Subcutaneous abdominal adipose tissue (tissue), 5 donors: Measurements from ENCODE around the gene ASIP.

ENCODE experiments used
- H3K27ac ChIP-seq: one replicate; pipeline ENCODE4 v1.7.0; 2013; ENCODE audit warnings: low read depth, mild to moderate bottlenecking, inconsistent platforms, low read length, moderate library complexity
- H3K27me3 ChIP-seq, 5 donors: one replicate each; pipeline ENCODE4 v1.7.0; 2013; ENCODE audit warnings: low read length in 5 of 5, inconsistent platforms in 1 of 5; ENCODE audit not compliant: control insufficient read depth in 5 of 5, insufficient read depth in 4 of 5
- H3K36me3 ChIP-seq, 5 donors: one replicate each; pipeline ENCODE4 v1.7.0; 2013; ENCODE audit warnings: low read length in 5 of 5; ENCODE audit not compliant: control insufficient read depth in 5 of 5, insufficient read depth in 5 of 5
- H3K4me1 ChIP-seq, 5 donors: one replicate each; pipeline ENCODE4 v1.7.0; 2013; ENCODE audit warnings: low read length in 5 of 5, mild to moderate bottlenecking in 3 of 5, moderate library complexity in 1 of 5; ENCODE audit not compliant: control insufficient read depth in 5 of 5, insufficient read depth in 5 of 5
- H3K4me3 ChIP-seq, 5 donors: one replicate each; pipeline ENCODE4 v1.7.0; 2013; ENCODE audit warnings: low read length in 5 of 5, low read depth in 1 of 5
- H3K9ac ChIP-seq, 5 donors: one replicate each; pipeline ENCODE4 v1.7.0; 2013; ENCODE audit warnings: low read length in 5 of 5, mild to moderate bottlenecking in 4 of 5, moderate library complexity in 3 of 5
- H3K9me3 ChIP-seq, 5 donors: one replicate each; pipeline ENCODE4 v1.7.0; 2013; ENCODE audit warnings: low read length in 5 of 5; ENCODE audit not compliant: control insufficient read depth in 5 of 5
- donor health status: healthy.
- donor health status: healthy.
- donor health status: healthy.
- donor health status: healthy.
- donor health status: healthy.

Gene ASIP

DNA sequence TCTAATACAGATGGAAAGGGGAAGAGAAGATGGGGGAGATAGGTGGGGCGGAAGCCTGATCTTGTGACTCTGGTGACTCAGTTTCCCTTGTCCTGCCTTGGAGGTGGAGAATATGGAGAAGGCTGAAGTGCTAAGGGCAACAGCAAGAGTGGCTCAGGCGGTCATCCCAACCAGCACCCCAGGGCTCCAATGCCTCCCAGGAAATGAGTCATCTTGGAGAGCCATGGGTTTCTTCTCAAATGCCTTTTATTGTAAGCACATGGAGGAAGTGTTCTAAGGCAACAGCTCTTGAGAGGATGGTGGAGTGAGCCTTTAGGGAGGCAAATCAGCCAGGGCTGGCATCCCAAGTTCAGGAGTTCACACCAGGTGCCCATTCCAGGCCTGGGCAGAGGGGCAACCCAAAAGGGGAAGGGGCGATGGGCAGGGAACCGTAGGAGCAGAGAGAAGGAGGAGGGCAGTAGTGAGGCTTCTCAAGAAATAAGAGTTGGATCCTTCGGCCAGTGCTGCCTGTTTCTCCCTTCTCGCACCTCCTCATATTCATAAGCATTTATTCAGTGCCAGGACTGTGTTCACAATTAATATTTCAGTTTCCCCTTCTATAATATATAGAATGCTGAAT, 75.1 kb downstream of the ASIP start:
- H3K4me3 ChIP-seq, result no peak overlapping the region
- H3K9me3 ChIP-seq, result no peaks in the 10 kb centered on the region
- H3K9ac ChIP-seq, result no peak overlapping the region
- H3K27ac ChIP-seq, result no peak overlapping the region
- no peaks in the 10 kb centered on the region for H3K36me3 ChIP-seq
- peaks cover 7 to 12% (median 9%) of the 10 kb centered on the region in 5 donors for H3K27me3 ChIP-seq
- peaks cover 0 to 17% (median 15%) of the 10 kb centered on the region in 5 donors for H3K4me1 ChIP-seq
